ENCODE results near the gene ASPSCR1. TPM values are rescaled to one million over a fixed set of nuclear protein-coding genes. Genes with fewer than 3 reads are reported as not detected.

The ASPSCR1 gene
- total and polyA plus RNA-seq, 2 of the 8 experiments (the other 6 are each of a cell fraction or from before 2014, with no cell fraction given) = 33.3 to 43.7 TPM

DNA sequence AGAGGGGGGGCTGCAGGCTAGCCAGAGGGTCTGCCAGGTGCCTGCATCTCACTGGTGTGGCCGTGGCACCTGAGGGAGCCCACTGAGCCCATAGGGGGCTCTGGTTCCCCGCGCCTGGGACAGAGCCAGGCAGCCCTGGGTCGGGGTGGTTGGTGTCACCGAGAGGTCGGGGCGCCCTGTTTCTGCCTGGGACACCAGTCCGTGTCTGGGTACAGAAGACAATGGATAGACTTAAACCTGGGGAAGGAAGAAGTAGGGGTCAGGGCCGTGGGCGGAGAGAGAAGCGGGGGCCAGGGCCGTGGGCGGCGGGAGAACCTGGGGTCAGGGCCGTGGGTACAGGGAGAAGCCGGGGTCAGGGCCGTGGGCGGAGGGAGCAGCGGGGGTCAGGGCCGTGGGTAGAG lies 71.1 kb downstream of the ASPSCR1 start:
- CTCF ChIA-PET (ENCODE audit: partially characterized antibody) = interaction anchor here (1.1 to 1.4 kb wide), 2 partner anchors 9 to 18 kb away, joined by 3 to 6 read pairs; no protein-coding TSS in a partner anchor
- Histone ChIP-seq H3K23me2 (ENCODE audit: low read depth, low read length) (peaks cover 6% of the 10 kb centered on the region; the same call in 1 of the 2 replicates), H2BK120ac (replicated peaks; ENCODE audit: low read depth, low read length) (no peak overlapping the region), H3K23ac (ENCODE audit: insufficient read length) (no peak overlapping the region), H3K4me2 (ENCODE audit: insufficient read depth in 1 of 2, low read depth in 2 of 2, low read length in 2 of 2) (no peak overlapping the region), H4K91ac (replicated peaks; ENCODE audit: insufficient read length, low read length) (no peak overlapping the region), H3K27me3 (replicated peaks in 1 of 4; ENCODE audit: control insufficient read depth in 3 of 4, extremely low read depth in 1 of 4, insufficient read depth in 3 of 4, low read length in 3 of 4) (no peaks in the 10 kb centered on the region; a peak in 1 of 7 replicates), H3K9me3 (ENCODE audit: insufficient read depth in 2 of 2, low read depth in 1 of 2, low read length in 1 of 2) (no peaks in the 10 kb centered on the region), H2BK15ac (ENCODE audit: low read length) (no peak overlapping the region), H3K79me2 (ENCODE audit: control insufficient read depth in 1 of 2, insufficient read depth in 2 of 2, low read length in 2 of 2) (peaks cover 0 to 12% of the 10 kb centered on the region in 2 experiments; a peak in 1 of 4 replicates), H2AFZ (ENCODE audit: low read length) (no peak overlapping the region), H2BK12ac (ENCODE audit: low read depth, low read length) (no peak overlapping the region), H2AK5ac (ENCODE audit: low read depth, low read length) (no peak overlapping the region), H3K14ac (ENCODE audit: insufficient read length) (no peak overlapping the region), H3K4me3 (ENCODE audit: extremely low read depth in 1 of 4, insufficient read depth in 2 of 4, low read depth in 3 of 4, low read length in 4 of 4) (no peak overlapping the region), H3K18ac (ENCODE audit: extremely low read depth, low read length) (no peak overlapping the region), H3K4me1 (replicated peaks in 1 of 4; ENCODE audit: control insufficient read depth in 3 of 4, insufficient read depth in 4 of 4, low read length in 3 of 4) (peaks cover 0 to 16% (median 9%) of the 10 kb centered on the region in 4 experiments; a peak in 5 of 7 replicates), H2BK5ac (ENCODE audit: low read depth, low read length) (no peak overlapping the region), H3K56ac (replicated peaks; ENCODE audit: insufficient read length, low read depth, low read length) (no peak overlapping the region), H4K20me1 (replicated peaks in 1 of 2; ENCODE audit: control insufficient read depth in 1 of 2, insufficient read depth in 2 of 2, low read length in 2 of 2) (peaks cover 4 to 7% of the 10 kb centered on the region in 2 experiments), H3K79me1 (ENCODE audit: low read depth, low read length) (peaks cover 6% of the 10 kb centered on the region; the same call in 1 of the 2 replicates), H3K4ac (replicated peaks; ENCODE audit: insufficient read length, low read depth, low read length) (no peak overlapping the region), H2BK20ac (ENCODE audit: low read length) (no peak overlapping the region), H3K36me3 (ENCODE audit: control insufficient read depth in 2 of 4, insufficient read depth in 4 of 4, low read length in 3 of 4) (peaks cover 0 to 8% (median 2%) of the 10 kb centered on the region in 4 experiments; a peak in 3 of 8 replicates), H3K27ac (ENCODE audit: low read depth, low read length) (no peak overlapping the region), H3K9ac (replicated peaks in 1 of 4; ENCODE audit: extremely low read depth in 1 of 4, low read depth in 3 of 4, low read length in 3 of 4) (no peak overlapping the region), H4K8ac (ENCODE audit: extremely low read depth, insufficient read depth, low read length) (no peak overlapping the region), H4K5ac (ENCODE audit: insufficient read length, low read depth, low read length) (no peak overlapping the region)
- FAIRE-seq = no peak
- DNase-seq (ENCODE audit: low read depth in 1 of 2, low spot score in 2 of 2) = no peak
- TF ChIP-seq POU5F1 (IDR thresholded peaks at IDR 0.05; ENCODE audit: low read depth, low read length) (no peak), CEBPB (IDR thresholded peaks at IDR 0.05; ENCODE audit: low read depth, low read length) (no peak), KDM1A (IDR thresholded peaks at IDR 0.05; ENCODE audit: borderline replicate concordance, low read length) (no peak), EGR1 (IDR thresholded peaks at IDR 0.05; ENCODE audit: borderline replicate concordance, low read depth, low read length) (no peak), SP1 (IDR thresholded peaks at IDR 0.05; ENCODE audit: low read depth, low read length) (no peak), NRF1 (IDR thresholded peaks at IDR 0.05; ENCODE audit: low read depth, low read length) (no peak)
- POLR2A ChIA-PET (ENCODE audit: partially characterized antibody) = interaction anchor here (0.7 to 13.2 kb wide), 4 partner anchors 8 to 18 kb away, joined by 3 to 161 read pairs (median 5); partner anchors contain the start of genes DUS1L and RAC3
- WGBS, 2 experiments (ENCODE audit: extremely low coverage in 1 of 2, insufficient coverage in 1 of 2, insufficient read length in 1 of 2, insufficient replicate concordance in 2 of 2, low coverage in 1 of 2, low lambda C conversion rate in 2 of 2, missing lambda C conversion rate in 1 of 2) = 89% methylated on average over 19 of the region's 20 CpGs; no CpG with 5 or more reads in 1 of the 2 experiments
